ENCODE results near the gene RIPK4. TPM values are rescaled to one million over a fixed set of nuclear protein-coding genes. Genes with fewer than 3 reads are reported as not detected.
A peak's percentile ranks its signal among the peaks of the same experiment; 100 is the strongest.
"Not testable (repeated sequence)": the region's sequence is repeated elsewhere in the genome, so short reads cannot be mapped to it uniquely, and the experiment has no call there.

The RIPK4 gene
- total RNA-seq, 3 donors from 2014 or later = 5.1 to 14.8 (median 10.2) TPM

- intact Hi-C loops (cut with DNase I, micrococcal nuclease) = no loop called here
- TF ChIP-seq, protein P1, sequence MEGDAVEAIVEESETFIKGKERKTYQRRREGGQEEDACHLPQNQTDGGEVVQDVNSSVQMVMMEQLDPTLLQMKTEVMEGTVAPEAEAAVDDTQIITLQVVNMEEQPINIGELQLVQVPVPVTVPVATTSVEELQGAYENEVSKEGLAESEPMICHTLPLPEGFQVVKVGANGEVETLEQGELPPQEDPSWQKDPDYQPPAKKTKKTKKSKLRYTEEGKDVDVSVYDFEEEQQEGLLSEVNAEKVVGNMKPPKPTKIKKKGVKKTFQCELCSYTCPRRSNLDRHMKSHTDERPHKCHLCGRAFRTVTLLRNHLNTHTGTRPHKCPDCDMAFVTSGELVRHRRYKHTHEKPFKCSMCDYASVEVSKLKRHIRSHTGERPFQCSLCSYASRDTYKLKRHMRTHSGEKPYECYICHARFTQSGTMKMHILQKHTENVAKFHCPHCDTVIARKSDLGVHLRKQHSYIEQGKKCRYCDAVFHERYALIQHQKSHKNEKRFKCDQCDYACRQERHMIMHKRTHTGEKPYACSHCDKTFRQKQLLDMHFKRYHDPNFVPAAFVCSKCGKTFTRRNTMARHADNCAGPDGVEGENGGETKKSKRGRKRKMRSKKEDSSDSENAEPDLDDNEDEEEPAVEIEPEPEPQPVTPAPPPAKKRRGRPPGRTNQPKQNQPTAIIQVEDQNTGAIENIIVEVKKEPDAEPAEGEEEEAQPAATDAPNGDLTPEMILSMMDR (IDR thresholded peaks at IDR 0.05) = no peak
- H3K36me3 ChIP-seq (ENCODE audit: low read depth) = no peaks in the 10 kb centered on the region
- no peak for DNase-seq
- no peak for ATAC-seq
- H3K9me3 ChIP-seq = no peaks in the 10 kb centered on the region
- H3K4me3 ChIP-seq = no peak overlapping the region
- H3K4me1 ChIP-seq (ENCODE audit: low read depth) = peaks cover 18% of the 10 kb centered on the region
Observed at GRCh38 chr21:41717573-41718330, 49.1 kb downstream of the RIPK4 start.

DNA sequence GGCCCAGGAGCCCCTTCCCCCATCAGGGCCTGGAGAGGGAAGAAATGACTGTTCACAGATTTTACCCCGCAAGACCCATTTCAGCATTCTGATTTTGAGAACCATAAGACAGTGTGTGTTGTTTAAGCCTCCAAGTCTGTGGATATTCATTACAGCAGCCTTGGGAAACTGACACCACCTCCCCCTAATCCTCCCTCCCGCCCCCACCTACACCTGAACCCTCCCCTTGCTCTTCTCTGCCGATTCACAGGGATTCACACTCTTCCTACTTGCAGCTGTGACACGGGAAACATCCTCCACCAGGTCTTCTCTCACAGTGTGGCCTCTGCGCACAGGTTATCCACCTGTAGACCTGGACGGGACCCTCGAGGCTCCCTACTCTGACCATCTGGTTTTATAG, 50.1 kb downstream of the RIPK4 start:
- Histone ChIP-seq H3K4me3 (no peak overlapping the region), H3K9me3 (no peaks in the 10 kb centered on the region), H3K36me3 (ENCODE audit: low read depth) (no peaks in the 10 kb centered on the region), H3K4me1 (ENCODE audit: low read depth) (peaks cover 19% of the 10 kb centered on the region)
- TF ChIP-seq, protein P1 (IDR thresholded peaks at IDR 0.05) = no peak
- ATAC-seq (no peak), DNase-seq (no peak)
- intact Hi-C loops (cut with DNase I, micrococcal nuclease) = no loop called here

DNA sequence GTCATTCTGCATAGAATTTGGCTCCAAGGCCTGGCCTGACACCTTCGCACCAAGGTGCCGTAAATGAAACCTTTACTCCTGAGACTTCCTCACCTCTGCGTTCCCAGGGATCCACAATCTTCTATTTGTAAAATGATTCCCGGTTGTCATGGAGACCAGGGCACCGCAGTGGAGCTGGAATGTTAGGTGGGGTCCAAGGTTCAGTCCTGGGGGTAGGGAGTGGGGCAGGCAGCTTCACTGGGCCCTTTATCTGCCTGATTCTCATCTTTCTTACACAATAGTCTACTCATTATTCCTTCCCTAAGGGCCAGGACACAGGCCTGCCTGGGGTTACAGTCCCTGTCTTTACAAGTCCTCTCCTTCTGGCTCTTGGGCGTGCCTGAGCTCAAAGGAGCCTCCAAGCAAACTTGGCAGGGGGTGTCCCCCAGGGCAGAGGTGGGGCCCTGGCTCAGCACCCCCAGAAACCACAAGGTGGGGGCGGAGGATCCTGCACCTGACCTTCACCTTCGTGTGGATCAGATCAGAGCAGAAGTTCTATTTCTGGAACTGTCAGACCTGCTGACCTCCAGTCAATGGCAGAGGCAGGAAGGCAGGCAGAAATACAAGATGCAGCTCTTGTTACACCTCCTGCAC, 51.1 kb downstream of the RIPK4 start:
- no peaks in the 10 kb centered on the region for H3K36me3 ChIP-seq (ENCODE audit: low read depth)
- peak; percentile 90 for ATAC-seq
- intact Hi-C loops (cut with DNase I, micrococcal nuclease) = no loop called here
- DNase-seq = peak in 1 of 3 donors; percentile 63
- H3K4me3 ChIP-seq = no peak overlapping the region
- TF ChIP-seq, protein P1 (IDR thresholded peaks at IDR 0.05) = no peak
- no peaks in the 10 kb centered on the region for H3K9me3 ChIP-seq
- H3K4me1 ChIP-seq (ENCODE audit: low read depth) = peaks cover 22% of the 10 kb centered on the region

DNA sequence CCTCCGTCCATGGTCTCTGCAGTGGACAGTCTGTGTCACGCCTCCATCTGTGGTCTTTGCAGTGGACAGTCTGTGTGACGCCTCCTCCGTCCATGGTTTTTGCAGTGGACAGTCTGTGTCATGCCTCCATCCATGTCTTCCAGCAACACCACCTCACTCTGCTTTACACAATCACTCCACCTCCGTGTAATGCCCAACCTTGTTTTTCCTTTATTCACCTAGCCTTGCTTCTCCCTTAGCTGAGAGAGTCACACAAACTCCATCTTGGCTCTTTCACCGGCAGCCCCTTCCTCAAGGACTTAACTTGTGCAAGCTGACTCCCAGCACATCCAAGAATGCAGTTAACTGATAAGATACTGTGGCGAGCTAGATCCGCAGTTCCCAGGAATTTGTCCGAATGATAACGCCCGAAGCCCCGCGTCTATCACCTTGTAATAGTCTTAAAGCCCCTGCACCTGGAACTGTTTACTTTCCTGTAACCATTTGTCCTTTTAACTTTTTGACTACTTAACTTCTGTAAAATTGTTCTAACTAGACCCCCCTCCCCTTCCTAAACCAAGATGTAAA, 52.5 kb downstream of the RIPK4 start:
- H3K4me1 ChIP-seq (ENCODE audit: low read depth) = peaks cover 22% of the 10 kb centered on the region
- DNase-seq; H3K9me3 ChIP-seq; intact Hi-C loops (cut with DNase I, micrococcal nuclease); H3K4me3 ChIP-seq; H3K36me3 ChIP-seq (ENCODE audit: low read depth); ATAC-seq: not testable (repeated sequence)

DNA sequence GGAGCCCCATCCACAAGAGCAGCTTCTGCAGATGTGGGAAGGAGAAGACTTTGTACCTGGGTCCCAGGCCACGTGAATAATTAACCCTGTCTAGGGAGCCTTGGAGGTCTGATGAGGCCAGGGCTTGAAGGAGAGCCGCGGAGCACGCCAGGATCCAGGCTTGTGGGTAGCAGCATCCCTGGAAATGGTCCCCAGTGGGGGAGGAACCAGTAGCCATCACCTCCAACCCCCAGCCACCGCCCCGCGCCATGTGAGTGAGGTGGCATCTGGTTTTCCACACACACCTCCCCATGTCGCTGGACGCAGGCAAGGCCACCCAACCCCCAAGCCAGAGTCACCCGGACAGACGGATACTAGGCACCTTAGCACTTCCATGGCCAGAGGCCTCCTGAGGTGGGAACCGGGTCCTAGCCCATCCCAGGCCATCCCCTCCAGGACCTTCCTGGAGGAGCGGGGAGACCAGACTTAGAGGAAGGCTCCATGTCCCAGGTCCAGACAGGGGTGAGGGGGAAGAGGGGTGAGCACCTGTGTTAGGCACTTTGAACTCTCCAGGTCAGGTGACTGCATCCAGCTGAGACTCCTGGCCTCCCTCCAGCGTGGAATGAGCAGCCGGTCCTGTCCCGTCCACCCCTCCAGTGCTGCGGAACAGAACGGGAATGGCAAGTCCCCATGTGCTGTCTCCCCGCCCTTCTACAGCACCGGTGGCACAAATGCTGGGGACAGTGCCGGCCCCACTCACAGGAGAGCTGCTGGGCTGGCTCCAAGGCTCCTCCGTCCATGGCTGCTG, 53.2 kb downstream of the RIPK4 start:
- Histone ChIP-seq H3K4me3 (no peak overlapping the region), H3K9me3 (no peaks in the 10 kb centered on the region), H3K4me1 (ENCODE audit: low read depth) (peaks cover 22% of the 10 kb centered on the region), H3K36me3 (ENCODE audit: low read depth) (no peaks in the 10 kb centered on the region)
- peak in 1 of 3 donors; percentile 64 for DNase-seq
- ATAC-seq = peak; percentile 33
- TF ChIP-seq, protein P1 (IDR thresholded peaks at IDR 0.05) = no peak
- intact Hi-C loops (cut with DNase I, micrococcal nuclease) = no loop called here

All from mucosa of descending colon (tissue), 3 donors.